ENCODE data around the gene MUC5AC.

MUC5AC gene

DNA sequence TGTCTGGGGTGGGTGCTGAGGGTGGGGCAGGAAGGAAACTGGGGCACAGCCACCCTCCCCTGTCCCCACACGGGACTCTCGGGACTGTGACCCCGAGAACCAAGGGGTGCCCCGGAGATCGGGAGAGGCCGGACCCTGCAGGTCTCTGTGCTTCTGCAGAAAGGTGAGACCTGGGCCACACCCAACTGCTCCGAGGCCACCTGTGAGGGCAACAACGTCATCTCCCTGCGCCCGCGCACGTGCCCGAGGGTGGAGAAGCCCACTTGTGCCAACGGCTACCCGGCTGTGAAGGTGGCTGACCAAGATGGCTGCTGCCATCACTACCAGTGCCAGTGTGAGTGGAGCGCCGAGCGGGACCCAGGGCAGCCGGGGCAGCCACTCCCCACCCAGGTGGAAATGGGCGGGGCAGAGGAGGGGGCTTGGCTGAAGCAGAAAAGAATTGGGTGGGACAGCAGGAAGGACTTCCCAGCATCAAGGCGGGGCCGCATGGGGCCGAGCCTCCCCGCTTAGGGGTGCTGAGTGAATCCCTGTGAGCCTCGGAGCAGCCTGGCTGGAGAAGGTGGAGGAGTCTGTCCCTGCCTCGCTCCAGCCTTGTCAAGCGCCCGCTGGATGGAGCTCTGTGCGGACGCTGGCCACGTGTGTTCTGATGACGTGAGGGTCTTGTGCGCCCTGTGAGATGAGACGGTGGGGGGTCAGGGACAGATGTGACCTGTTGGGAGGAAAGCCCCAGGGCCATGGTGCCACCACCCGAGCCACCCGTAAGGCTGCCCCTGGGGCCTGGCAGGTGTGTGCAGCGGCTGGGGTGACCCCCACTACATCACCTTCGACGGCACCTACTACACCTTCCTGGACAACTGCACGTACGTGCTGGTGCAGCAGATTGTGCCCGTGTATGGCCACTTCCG, 35.8 kb downstream of the MUC5AC start:
- no peaks in the 10 kb centered on the region for H3K36me3 ChIP-seq (ENCODE audit: insufficient read depth, low read length)
- no peak overlapping the region for H3K9ac ChIP-seq (ENCODE audit: insufficient read length)
- H3K9me3 ChIP-seq (ENCODE audit: low read depth, low read length): no peaks in the 10 kb centered on the region
- no peak for DNase-seq (ENCODE audit: low read depth, low spot score)
- no peak overlapping the region for H3K4me3 ChIP-seq
- TF ChIP-seq FOXP2 (optimal IDR thresholded peaks at IDR 0.05; ENCODE audit: control extremely low read depth, extremely low read length, insufficient read depth) (no peak), EZH2 (IDR thresholded peaks at IDR 0.05) (no peak)
- no peak overlapping the region for H3K27ac ChIP-seq

DNA sequence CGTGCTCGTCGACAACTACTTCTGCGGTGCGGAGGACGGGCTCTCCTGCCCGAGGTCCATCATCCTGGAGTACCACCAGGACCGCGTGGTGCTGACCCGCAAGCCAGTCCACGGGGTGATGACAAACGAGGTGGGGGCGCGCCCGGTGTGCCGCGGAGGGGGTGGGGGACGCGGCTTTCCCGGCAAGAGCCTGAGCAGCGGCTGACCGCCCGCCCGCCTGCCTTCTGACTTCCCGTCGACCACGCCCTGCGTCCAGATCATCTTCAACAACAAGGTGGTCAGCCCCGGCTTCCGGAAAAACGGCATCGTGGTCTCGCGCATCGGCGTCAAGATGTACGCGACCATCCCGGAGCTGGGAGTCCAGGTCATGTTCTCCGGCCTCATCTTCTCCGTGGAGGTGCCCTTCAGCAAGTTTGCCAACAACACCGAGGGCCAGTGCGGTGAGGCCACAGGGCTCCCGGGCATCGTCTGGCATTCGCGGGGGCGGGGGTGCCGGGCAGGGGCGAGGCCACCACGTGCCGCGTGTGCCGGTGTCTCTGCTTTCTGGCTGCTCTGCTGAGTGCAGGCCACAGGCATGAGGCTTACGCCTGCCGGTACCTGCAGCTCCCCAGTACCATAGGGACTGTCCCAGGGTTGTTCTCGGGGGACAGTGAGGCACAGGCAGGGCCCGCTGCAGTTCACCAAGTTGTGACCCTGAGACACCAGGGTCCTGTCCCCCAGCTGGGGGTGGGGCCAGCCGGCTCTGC, 36.7 kb downstream of the MUC5AC start:
- H3K36me3 ChIP-seq (ENCODE audit: insufficient read depth, low read length): no peaks in the 10 kb centered on the region
- DNase-seq (ENCODE audit: low read depth, low spot score): no peak
- no peaks in the 10 kb centered on the region for H3K9me3 ChIP-seq (ENCODE audit: low read depth, low read length)
- H3K27ac ChIP-seq: no peak overlapping the region
- TF ChIP-seq POLR2AphosphoS5 (IDR thresholded peaks at IDR 0.05; ENCODE audit: borderline replicate concordance, low read depth, low read length) (no peak), EZH2 (IDR thresholded peaks at IDR 0.05) (no peak), FOXP2 (optimal IDR thresholded peaks at IDR 0.05; ENCODE audit: control extremely low read depth, extremely low read length, insufficient read depth) (no peak)
- H3K4me3 ChIP-seq: no peak overlapping the region
- H3K9ac ChIP-seq (ENCODE audit: insufficient read length): no peak overlapping the region

DNA sequence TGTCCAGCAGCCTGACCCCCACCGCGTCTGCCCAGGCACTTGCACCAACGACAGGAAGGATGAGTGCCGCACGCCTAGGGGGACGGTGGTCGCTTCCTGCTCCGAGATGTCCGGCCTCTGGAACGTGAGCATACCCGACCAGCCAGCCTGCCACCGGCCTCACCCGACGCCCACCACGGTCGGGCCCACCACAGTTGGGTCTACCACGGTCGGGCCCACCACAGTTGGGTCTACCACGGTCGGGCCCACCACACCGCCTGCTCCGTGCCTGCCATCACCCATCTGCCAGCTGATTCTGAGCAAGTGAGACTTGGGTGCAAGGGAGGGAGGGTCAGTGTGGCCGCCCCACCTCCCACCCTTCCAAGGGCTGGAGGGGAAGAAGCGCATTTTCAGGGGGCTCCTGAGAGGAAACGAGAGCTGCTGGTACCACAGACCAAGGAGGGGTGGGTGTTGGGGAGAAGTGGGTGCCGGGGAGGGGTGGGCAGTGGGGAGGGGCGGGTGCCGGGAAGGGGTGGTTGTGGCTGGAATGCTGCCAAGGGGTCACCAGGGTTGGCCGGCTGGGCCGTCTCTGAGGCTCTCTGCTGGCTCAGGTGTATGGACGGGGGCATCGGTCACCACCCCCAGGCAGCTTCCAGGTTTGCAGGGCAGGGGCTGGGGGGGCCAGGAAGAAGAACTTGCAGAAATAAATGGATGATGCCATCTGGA, 37.4 kb downstream of the MUC5AC start:
- Histone ChIP-seq H3K9ac (ENCODE audit: insufficient read length) (no peak overlapping the region), H3K36me3 (ENCODE audit: insufficient read depth, low read length) (no peaks in the 10 kb centered on the region), H3K9me3 (ENCODE audit: low read depth, low read length) (no peaks in the 10 kb centered on the region), H3K27ac (no peak overlapping the region), H3K4me3 (no peak overlapping the region)
- DNase-seq (ENCODE audit: low read depth, low spot score): no peak
- TF ChIP-seq FOXP2 (optimal IDR thresholded peaks at IDR 0.05; ENCODE audit: control extremely low read depth, extremely low read length, insufficient read depth) (no peak), EZH2 (IDR thresholded peaks at IDR 0.05) (no peak), POLR2AphosphoS5 (IDR thresholded peaks at IDR 0.05; ENCODE audit: borderline replicate concordance, low read depth, low read length) (no peak)

DNA sequence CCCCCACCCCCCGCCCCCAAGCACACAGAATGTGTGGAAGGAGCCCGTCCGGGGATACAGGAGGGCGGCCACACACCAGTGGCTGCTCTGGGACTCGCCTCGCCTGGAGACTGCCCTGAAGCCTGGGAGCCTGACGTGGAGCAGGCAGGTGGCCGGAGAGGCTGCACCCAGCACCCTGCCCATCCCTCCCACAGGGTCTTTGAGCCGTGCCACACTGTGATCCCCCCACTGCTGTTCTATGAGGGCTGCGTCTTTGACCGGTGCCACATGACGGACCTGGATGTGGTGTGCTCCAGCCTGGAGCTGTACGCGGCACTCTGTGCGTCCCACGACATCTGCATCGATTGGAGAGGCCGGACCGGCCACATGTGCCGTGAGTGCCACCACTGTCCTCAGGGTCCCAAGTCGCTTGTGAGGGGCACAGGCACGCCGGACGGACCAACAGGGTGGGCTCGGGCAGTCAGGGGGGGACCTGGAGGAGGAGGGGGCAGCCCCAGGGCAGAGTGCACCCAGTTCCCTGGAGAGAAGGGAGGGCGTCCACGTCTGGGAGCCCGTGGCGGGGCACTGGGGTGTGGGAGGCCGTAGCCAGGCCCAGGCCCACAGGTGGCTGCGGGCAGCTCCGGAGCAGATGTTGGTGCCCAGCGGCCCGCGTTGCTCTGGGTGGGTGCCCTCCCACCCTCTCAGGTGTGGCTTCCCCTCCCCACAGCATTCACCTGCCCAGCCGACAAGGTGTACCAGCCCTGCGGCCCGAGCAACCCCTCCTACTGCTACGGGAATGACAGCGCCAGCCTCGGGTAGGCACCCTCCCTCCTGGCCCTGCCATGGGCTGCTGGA, 38.1 kb downstream of the MUC5AC start:
- no peak for DNase-seq (ENCODE audit: low read depth, low spot score)
- Histone ChIP-seq H3K27ac (no peak overlapping the region), H3K4me3 (no peak overlapping the region), H3K36me3 (ENCODE audit: insufficient read depth, low read length) (no peaks in the 10 kb centered on the region), H3K9me3 (ENCODE audit: low read depth, low read length) (no peaks in the 10 kb centered on the region), H3K9ac (ENCODE audit: insufficient read length) (no peak overlapping the region)
- TF ChIP-seq EZH2 (IDR thresholded peaks at IDR 0.05) (no peak), FOXP2 (optimal IDR thresholded peaks at IDR 0.05; ENCODE audit: control extremely low read depth, extremely low read length, insufficient read depth) (no peak), POLR2AphosphoS5 (IDR thresholded peaks at IDR 0.05; ENCODE audit: borderline replicate concordance, low read depth, low read length) (no peak)

DNA sequence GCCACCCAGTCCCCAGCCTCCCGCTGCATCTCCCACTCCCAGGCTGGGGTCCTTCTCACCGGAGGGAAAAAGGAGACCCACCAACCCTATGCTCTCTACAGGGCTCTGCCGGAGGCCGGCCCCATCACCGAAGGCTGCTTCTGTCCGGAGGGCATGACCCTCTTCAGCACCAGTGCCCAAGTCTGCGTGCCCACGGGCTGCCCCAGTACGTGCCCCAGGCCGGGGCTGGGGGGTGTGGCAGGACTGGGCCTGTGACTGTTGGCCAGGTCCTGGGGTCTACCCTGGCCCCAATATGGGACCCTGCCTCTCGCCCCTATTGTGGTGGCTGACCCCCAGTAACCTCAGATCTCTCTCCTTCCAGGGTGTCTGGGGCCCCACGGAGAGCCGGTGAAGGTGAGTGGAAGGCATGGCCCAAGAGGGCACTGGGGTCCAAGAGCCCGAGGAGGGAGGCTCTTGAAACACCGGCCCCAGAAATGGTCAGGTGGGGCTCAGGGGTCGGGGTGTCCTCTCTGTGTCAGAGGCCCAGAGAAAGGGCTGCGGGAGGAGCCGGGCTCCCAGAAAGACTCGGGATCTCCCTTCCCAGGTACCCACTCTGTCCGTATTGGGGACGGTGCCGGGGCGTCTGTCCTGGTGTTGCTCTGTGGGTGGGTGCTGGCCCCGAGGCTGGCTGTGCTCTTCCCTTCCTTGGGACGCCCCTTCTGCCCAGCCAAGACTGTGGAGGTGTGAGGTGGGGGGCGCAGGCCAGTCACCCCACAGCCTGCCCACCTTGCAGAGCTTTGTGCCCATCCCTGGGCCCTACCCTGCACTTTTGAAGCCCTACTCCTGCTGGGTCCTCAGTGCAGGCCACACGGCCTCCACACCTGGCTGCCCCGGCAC, 39.0 kb downstream of the MUC5AC start:
- Histone ChIP-seq H3K36me3 (ENCODE audit: insufficient read depth, low read length) (no peaks in the 10 kb centered on the region), H3K4me3 (no peak overlapping the region), H3K9me3 (ENCODE audit: low read depth, low read length) (no peaks in the 10 kb centered on the region), H3K9ac (ENCODE audit: insufficient read length) (no peak overlapping the region), H3K27ac (no peak overlapping the region)
- no peak for TF ChIP-seq EZH2 (IDR thresholded peaks at IDR 0.05)
- TF ChIP-seq FOXP2 (optimal IDR thresholded peaks at IDR 0.05; ENCODE audit: control extremely low read depth, extremely low read length, insufficient read depth): no peak
- TF ChIP-seq POLR2AphosphoS5 (IDR thresholded peaks at IDR 0.05; ENCODE audit: borderline replicate concordance, low read depth, low read length): no peak
- no peak for DNase-seq (ENCODE audit: low read depth, low spot score)

DNA sequence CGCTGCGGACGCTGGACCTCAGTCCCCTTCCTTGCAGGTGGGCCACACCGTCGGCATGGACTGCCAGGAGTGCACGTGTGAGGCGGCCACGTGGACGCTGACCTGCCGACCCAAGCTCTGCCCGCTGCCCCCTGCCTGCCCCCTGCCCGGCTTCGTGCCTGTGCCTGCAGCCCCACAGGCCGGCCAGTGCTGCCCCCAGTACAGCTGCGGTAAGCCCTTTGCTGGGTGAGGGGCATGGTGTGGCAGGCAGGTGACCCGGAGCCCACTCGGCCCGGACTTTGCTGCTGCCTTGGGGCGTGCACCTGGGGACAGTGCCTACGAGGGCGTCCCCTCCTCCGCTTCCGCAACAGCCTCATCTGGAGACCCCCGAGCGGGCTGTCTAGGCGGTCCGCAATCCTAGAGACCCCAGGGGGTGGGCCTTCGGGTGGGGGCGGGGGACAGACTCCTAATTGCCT, 39.7 kb downstream of the MUC5AC start:
- no peak for DNase-seq (ENCODE audit: low read depth, low spot score)
- TF ChIP-seq FOXP2 (optimal IDR thresholded peaks at IDR 0.05; ENCODE audit: control extremely low read depth, extremely low read length, insufficient read depth): no peak
- TF ChIP-seq POLR2AphosphoS5 (IDR thresholded peaks at IDR 0.05; ENCODE audit: borderline replicate concordance, low read depth, low read length): no peak
- no peak for TF ChIP-seq EZH2 (IDR thresholded peaks at IDR 0.05)
- Histone ChIP-seq H3K27ac (no peak overlapping the region), H3K36me3 (ENCODE audit: insufficient read depth, low read length) (no peaks in the 10 kb centered on the region), H3K9me3 (ENCODE audit: low read depth, low read length) (no peaks in the 10 kb centered on the region), H3K4me3 (no peak overlapping the region), H3K9ac (ENCODE audit: insufficient read length) (no peak overlapping the region)

Measured in SK-N-MC (cell line).